ENCODE results near the gene NEIL1.
"Not testable (repeated sequence)": the region's sequence is repeated elsewhere in the genome, so short reads cannot be mapped to it uniquely, and the experiment has no call there.

Gene NEIL1

GRCh38 chr15:75383986-75384385 lies 37.1 kb downstream of the NEIL1 start:
- not testable (repeated sequence) for DNase-seq

DNA sequence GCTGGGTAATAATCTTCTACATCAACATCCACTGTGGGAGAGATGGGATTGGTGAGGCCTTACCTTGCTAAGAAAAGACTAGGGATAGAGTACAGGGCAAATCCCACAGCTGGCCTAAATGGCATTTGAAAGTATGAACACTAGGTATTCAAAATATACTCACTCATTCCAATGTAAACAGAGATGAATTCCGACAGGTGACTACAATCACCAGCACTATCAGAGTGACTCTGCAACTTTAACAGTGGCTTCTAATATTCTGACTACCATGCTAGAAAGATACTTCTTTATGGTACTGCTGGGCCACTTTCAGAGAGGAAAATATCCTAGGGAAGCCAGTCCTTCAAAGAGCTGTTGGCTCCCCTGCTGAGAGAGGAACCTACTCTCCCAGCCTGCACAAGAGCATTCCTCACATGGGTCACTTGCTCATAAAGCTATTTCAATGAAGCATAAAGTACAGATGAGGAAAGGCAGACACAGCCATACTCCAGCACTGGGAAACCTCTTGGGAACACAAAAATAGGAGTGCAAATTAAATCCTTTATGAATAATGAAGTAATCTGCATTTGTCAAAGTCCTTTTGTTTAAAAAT lies 43.0 kb downstream of the NEIL1 start:
- DNase-seq: no peak

DNA sequence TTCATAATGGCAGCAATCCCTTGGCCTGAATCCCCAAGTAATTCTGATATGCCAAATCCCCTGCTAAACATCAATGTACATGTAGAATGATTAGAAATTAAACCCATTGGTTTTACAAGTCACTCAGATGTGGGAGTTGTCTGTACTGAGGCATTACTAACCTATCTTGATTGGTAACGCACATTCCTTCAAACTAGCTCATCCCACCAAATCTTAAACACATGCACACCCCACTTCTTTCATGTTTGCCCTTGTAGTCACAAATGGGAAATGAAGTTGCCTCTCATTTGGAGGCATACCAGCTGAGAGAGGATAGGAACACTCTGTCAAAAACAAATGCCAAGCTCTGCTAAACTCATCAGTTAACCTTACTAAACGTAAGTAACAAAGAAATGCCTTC lies 50.7 kb downstream of the NEIL1 start:
- no peak for DNase-seq

- no peak for DNase-seq
Measured at GRCh38 chr15:75403892-75404291, 57.1 kb downstream of the NEIL1 start.

Data from hematopoietic multipotent progenitor cell treated with erythropoietin and hydrocortisone succinate and interleukin-3 and kit ligand, for 8 days (in vitro differentiated cells).